ENCODE measurements around the gene SASH1. TPM values are rescaled to one million over a fixed set of nuclear protein-coding genes. Genes with fewer than 3 reads are reported as not detected.

The SASH1 gene
- total and polyA plus RNA-seq, 2 donors (not counting 1 experiment from before 2014, with no cell fraction given): 38.6 to 44.6 TPM

- H3K9ac ChIP-seq (ENCODE audit: insufficient read depth, low read length): no peak overlapping the region
- no peaks in the 10 kb centered on the region for H3K36me3 ChIP-seq (ENCODE audit: control insufficient read depth, insufficient read depth, low read length)
- TF ChIP-seq EZH2 (IDR thresholded peaks at IDR 0.05; ENCODE audit: low read length, missing control alignments) (no peak), CTCF (conservative IDR thresholded peaks at IDR 0.05 in 1 of 2, IDR thresholded peaks at IDR 0.05 in 1 of 2; ENCODE audit: low read depth in 1 of 2, low read length in 2 of 2) (no peak)
- H3K4me2 ChIP-seq (ENCODE audit: extremely low read depth, insufficient read depth, low read length): no peak overlapping the region
- H3K27ac ChIP-seq (ENCODE audit: insufficient read depth, low read length): no peak overlapping the region
- peak; percentile 21 to 41 for DNase-seq (ENCODE audit: low read depth in 2 of 2)
- no peak overlapping the region for H2AFZ ChIP-seq (ENCODE audit: low read length)
- no peaks in the 10 kb centered on the region for H3K79me2 ChIP-seq (ENCODE audit: control insufficient read depth, insufficient read depth, low read length)
- no peaks in the 10 kb centered on the region for H3K4me1 ChIP-seq (ENCODE audit: control insufficient read depth, extremely low read depth, insufficient read depth, low read length)
- no peak overlapping the region for H3K4me3 ChIP-seq (replicated peaks in 1 of 4; ENCODE audit: control extremely low read depth in 1 of 4, insufficient read depth in 1 of 4, low read depth in 3 of 4, low read length in 4 of 4)
- H4K20me1 ChIP-seq (ENCODE audit: control insufficient read depth, extremely low read depth, insufficient read depth, low read length): no peaks in the 10 kb centered on the region
- no peaks in the 10 kb centered on the region for H3K27me3 ChIP-seq (ENCODE audit: control insufficient read depth, insufficient read depth, low read length)
- no peaks in the 10 kb centered on the region for H3K9me3 ChIP-seq (ENCODE audit: control insufficient read depth, insufficient read depth, low read depth, low read length)
Measured at GRCh38 chr6:148392671-148393070, 50.0 kb downstream of the SASH1 start.

DNA sequence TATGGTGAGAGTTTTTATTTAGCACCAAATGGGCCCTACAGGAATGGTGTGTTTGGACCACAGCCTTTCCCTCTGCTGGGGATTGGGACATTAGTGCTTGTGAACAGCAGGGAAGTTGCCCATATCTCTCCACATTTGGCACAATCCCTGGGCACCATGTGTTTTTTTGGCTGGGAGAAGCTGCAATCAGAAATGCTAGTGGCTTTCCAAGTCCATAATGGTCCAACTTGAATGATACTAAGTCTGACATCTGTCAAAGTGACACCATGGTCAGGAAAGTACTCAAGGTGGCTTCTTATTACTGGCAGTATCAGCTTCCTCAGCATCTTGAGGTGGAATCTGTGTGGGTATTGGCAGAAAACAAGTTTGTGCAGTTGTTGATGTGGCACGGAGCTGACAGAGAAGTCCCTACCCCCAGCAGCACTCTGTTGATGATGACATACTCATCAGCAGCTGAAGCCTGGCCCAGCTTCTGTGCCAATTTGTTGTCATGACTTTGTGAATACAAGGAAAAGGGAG is 53.0 kb downstream of the SASH1 start:
- H3K27ac ChIP-seq (ENCODE audit: insufficient read depth, low read length): no peak overlapping the region
- no peaks in the 10 kb centered on the region for H3K9me3 ChIP-seq (ENCODE audit: control insufficient read depth, insufficient read depth, low read depth, low read length)
- H4K20me1 ChIP-seq (ENCODE audit: control insufficient read depth, extremely low read depth, insufficient read depth, low read length): no peaks in the 10 kb centered on the region
- no peak for DNase-seq (ENCODE audit: low read depth in 2 of 2)
- no peak overlapping the region for H3K4me3 ChIP-seq (replicated peaks in 1 of 4; ENCODE audit: control extremely low read depth in 1 of 4, insufficient read depth in 1 of 4, low read depth in 3 of 4, low read length in 4 of 4)
- TF ChIP-seq EZH2 (IDR thresholded peaks at IDR 0.05; ENCODE audit: low read length, missing control alignments) (no peak), CTCF (conservative IDR thresholded peaks at IDR 0.05 in 1 of 2, IDR thresholded peaks at IDR 0.05 in 1 of 2; ENCODE audit: low read depth in 1 of 2, low read length in 2 of 2) (no peak)
- no peaks in the 10 kb centered on the region for H3K36me3 ChIP-seq (ENCODE audit: control insufficient read depth, insufficient read depth, low read length)
- H3K79me2 ChIP-seq (ENCODE audit: control insufficient read depth, insufficient read depth, low read length): no peaks in the 10 kb centered on the region
- no peak overlapping the region for H3K4me2 ChIP-seq (ENCODE audit: extremely low read depth, insufficient read depth, low read length)
- H3K9ac ChIP-seq (ENCODE audit: insufficient read depth, low read length): no peak overlapping the region
- H3K27me3 ChIP-seq (ENCODE audit: control insufficient read depth, insufficient read depth, low read length): no peaks in the 10 kb centered on the region
- no peaks in the 10 kb centered on the region for H3K4me1 ChIP-seq (ENCODE audit: control insufficient read depth, extremely low read depth, insufficient read depth, low read length)
- no peak overlapping the region for H2AFZ ChIP-seq (ENCODE audit: low read length)

GRCh38 chr6:148396411-148396810 is 53.8 kb downstream of the SASH1 start:
- Histone ChIP-seq H3K9ac (ENCODE audit: insufficient read depth, low read length) (no peak overlapping the region), H3K36me3 (ENCODE audit: control insufficient read depth, insufficient read depth, low read length) (no peaks in the 10 kb centered on the region), H3K79me2 (ENCODE audit: control insufficient read depth, insufficient read depth, low read length) (no peaks in the 10 kb centered on the region), H3K4me2 (ENCODE audit: extremely low read depth, insufficient read depth, low read length) (no peak overlapping the region), H3K4me3 (replicated peaks in 1 of 4; ENCODE audit: control extremely low read depth in 1 of 4, insufficient read depth in 1 of 4, low read depth in 3 of 4, low read length in 4 of 4) (no peak overlapping the region), H3K9me3 (ENCODE audit: control insufficient read depth, insufficient read depth, low read depth, low read length) (no peaks in the 10 kb centered on the region), H3K27ac (ENCODE audit: insufficient read depth, low read length) (no peak overlapping the region), H4K20me1 (ENCODE audit: control insufficient read depth, extremely low read depth, insufficient read depth, low read length) (no peaks in the 10 kb centered on the region), H2AFZ (ENCODE audit: low read length) (no peak overlapping the region), H3K4me1 (ENCODE audit: control insufficient read depth, extremely low read depth, insufficient read depth, low read length) (no peaks in the 10 kb centered on the region), H3K27me3 (ENCODE audit: control insufficient read depth, insufficient read depth, low read length) (no peaks in the 10 kb centered on the region)
- DNase-seq (ENCODE audit: low read depth in 2 of 2): no peak
- TF ChIP-seq EZH2 (IDR thresholded peaks at IDR 0.05; ENCODE audit: low read length, missing control alignments) (no peak), CTCF (conservative IDR thresholded peaks at IDR 0.05 in 1 of 2, IDR thresholded peaks at IDR 0.05 in 1 of 2; ENCODE audit: low read depth in 1 of 2, low read length in 2 of 2) (no peak)
